K562 (cell line): Measurements from ENCODE around the gene LGALS3BP. TPM values are rescaled to one million over a fixed set of nuclear protein-coding genes. Genes with fewer than 3 reads are reported as not detected.
A peak's percentile ranks its signal among the peaks of the same experiment; 100 is the strongest.

ENCODE experiments used
- CCAR2 ChIP-seq: fragments of 200-400 bp; formaldehyde crosslinking; IDR thresholded peaks from 2 replicates; pipeline ENCODE4 v1.6.1; 2017; ENCODE audit warnings: mild to moderate bottlenecking, low read depth, low read length
- CTBP1 ChIP-seq: fragments of 450-650 bp; IDR thresholded peaks from 2 replicates; pipeline ENCODE4 v1.6.1; 2016; ENCODE audit warnings: borderline replicate concordance
- EGR1 ChIP-seq: fragments of 450-650 bp; conservative IDR thresholded peaks from 2 replicates; pipeline ENCODE4 v1.6.1; 2017; ENCODE audit warnings: mild to moderate bottlenecking
- ELF2 ChIP-seq: fragments of 250-450 bp; sonication (Bioruptor Pico); IDR thresholded peaks from 2 replicates; pipeline ENCODE4 v1.5.0; 2021; ENCODE audit warnings: mild to moderate bottlenecking
- HMGN3 ChIP-seq: IDR thresholded peaks from 2 replicates; pipeline ENCODE4 v1.6.1; 2011; ENCODE audit warnings: borderline replicate concordance, low read depth, mild to moderate bottlenecking, mixed read lengths, low read length; ENCODE audit not compliant: insufficient read length; ENCODE audit errors: extremely low read depth
- MCM7 ChIP-seq, 2 experiments: fragments of 450-650 bp; IDR thresholded peaks; 2 replicates each; pipeline ENCODE4 v1.6.1; 2016 to 2018
- MEF2A ChIP-seq: IDR thresholded peaks from 2 replicates; pipeline ENCODE4 v1.6.1; 2011; ENCODE audit warnings: low read depth, mild to moderate bottlenecking, low read length, moderate library complexity; ENCODE audit not compliant: control insufficient read depth
- PRMT5 ChIP-seq: sonication (generic); formaldehyde crosslinking; IDR thresholded peaks from 2 replicates; pipeline ENCODE4 v1.5.0; 2020; ENCODE audit warnings: missing genetic modification reagents
- SIRT6 ChIP-seq: IDR thresholded peaks from one replicate; pipeline ENCODE4 v1.6.1; 2012; ENCODE audit warnings: low read depth, mild to moderate bottlenecking, control low read depth, inconsistent platforms, low read length, moderate library complexity
- SMARCE1 ChIP-seq: fragments of 450-650 bp; IDR thresholded peaks from 2 replicates; pipeline ENCODE4 v1.7.1; 2016; ENCODE audit warnings: mild to moderate bottlenecking
- TRIM24 ChIP-seq, 2 experiments: fragments of 450-650 bp; IDR thresholded peaks; 2 replicates each; pipeline ENCODE4 v1.6.1; 2016
- XRCC4 ChIP-seq: IDR thresholded peaks from one replicate; pipeline ENCODE4 v1.6.1; 2011; ENCODE audit not compliant: insufficient read depth, insufficient read length; ENCODE audit errors: extremely low read depth
- ZBTB1 ChIP-seq: sonication (generic); formaldehyde crosslinking; IDR thresholded peaks from 2 replicates; pipeline ENCODE4 v1.8.1; 2023; ENCODE audit warnings: missing genetic modification reagents, low read depth, mild to moderate bottlenecking, borderline replicate concordance
- ZNF57 ChIP-seq: fragments of 450-650 bp; formaldehyde crosslinking; IDR thresholded peaks from 2 replicates; pipeline ENCODE4 v1.4.0; 2020; ENCODE audit warnings: mild to moderate bottlenecking, moderate library complexity
- ZNF76 ChIP-seq: fragments of 250-450 bp; sonication (Bioruptor Pico); IDR thresholded peaks from 2 replicates; pipeline ENCODE4 v1.4.0; 2020; ENCODE audit warnings: mild to moderate bottlenecking, moderate library complexity, borderline replicate concordance
- ZNF77 ChIP-seq: fragments of 250-450 bp; sonication (Bioruptor Pico); IDR thresholded peaks from 2 replicates; pipeline ENCODE4 v1.5.0; 2020
- polyA plus RNA-seq, 8 experiments: library from polyadenylated mRNA; depleted of rRNA in 4 of 8; stranded (reverse) in 5 of 8; unstranded in 3 of 8; fragments of >200 nt; fragmentation: Nextera tagmentation in 2 of 8; fragmentation: Illumina TruSeq in 1 of 8; extraction: Ambion mirVana in 2 of 8; extraction: Trizol in 1 of 8; gene quantifications; 2 replicates each; pipeline versions ENCODE4 v1.2.1 to v1.2.3, GENCODE V29; 2011 to 2014; ENCODE audit warnings: inconsistent platforms in 1 of 8, missing spikeins in 1 of 8
- total RNA-seq, 7 experiments: library from RNA; depleted of rRNA in 6 of 7; stranded (reverse); fragments of >200 nt in 6 of 7; fragmentation: Illumina TruSeq in 2 of 7; extraction: Trizol in 2 of 7; gene quantifications; 2 replicates each; pipeline versions ENCODE4 v1.2.1 to v1.2.3, GENCODE V29; 2011 to 2021; ENCODE audit warnings: low replicate concordance in 1 of 7
- TF ChIP-seq, protein P1 (sequence below): fragments of 250-450 bp; sonication (Bioruptor Pico); IDR thresholded peaks from 2 replicates; pipeline ENCODE4 v1.5.0; 2021
- TF ChIP-seq, protein P2 (sequence below), 2 experiments: fragments of 150-350 bp in 1 of 2; IDR thresholded peaks; 2 replicates each; pipeline ENCODE4 v1.6.1; 2012 to 2016; ENCODE audit warnings: low read depth in 2 of 2, low read length in 2 of 2, mild to moderate bottlenecking in 1 of 2, moderate library complexity in 1 of 2
- TF ChIP-seq, protein P3 (sequence below): fragments of 450-650 bp; conservative IDR thresholded peaks from 2 replicates; pipeline ENCODE4 v1.6.1; 2016; ENCODE audit warnings: missing genetic modification characterization, low read depth, mild to moderate bottlenecking, control low read depth, missing compliant biosample characterization
- TF ChIP-seq, protein P4 (sequence below): sonication (generic); formaldehyde crosslinking; IDR thresholded peaks from 2 replicates; pipeline ENCODE4 v1.8.0; 2023; ENCODE audit warnings: mild to moderate bottlenecking, missing genetic modification reagents
- TF ChIP-seq, protein P5 (sequence below): fragments of 450-650 bp; IDR thresholded peaks from 2 replicates; pipeline ENCODE4 v1.6.1; 2014; ENCODE audit warnings: low read depth, mild to moderate bottlenecking, moderate library complexity, borderline replicate concordance

LGALS3BP gene
- total and polyA plus RNA-seq, 9 of the 15 experiments (the other 6 are each of a cell fraction or from before 2014, with no cell fraction given): 0.39 to 5.3 (median 3.2) TPM

DNA sequence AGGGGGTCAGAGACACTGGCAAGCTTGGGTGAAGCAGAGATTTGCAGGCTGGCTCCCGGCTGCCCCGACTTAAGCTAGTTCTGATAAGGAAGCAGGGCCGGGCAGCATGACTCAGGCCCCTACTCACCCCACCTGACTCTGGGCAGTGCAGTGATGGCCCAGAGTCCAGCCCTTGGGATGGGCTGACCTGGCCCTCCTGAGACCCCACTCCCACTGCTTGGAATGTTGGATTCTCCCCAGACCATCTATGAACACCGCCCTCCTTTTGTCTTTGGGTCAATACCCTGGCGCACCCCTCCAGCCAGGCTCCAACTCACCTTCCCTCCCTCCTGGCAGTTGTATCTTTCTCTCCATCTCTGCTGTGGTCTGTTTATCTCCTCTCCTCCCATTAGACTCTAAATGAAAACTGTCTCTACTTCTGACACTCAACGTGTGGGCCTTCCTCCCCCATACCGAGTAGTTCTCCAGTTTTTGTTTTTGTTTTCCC is 21.0 kb downstream of the LGALS3BP start (continued):
- no peak for TF ChIP-seq MEF2A
- TF ChIP-seq SMARCE1: peak; percentile 71; the same call in 1 of the 2 replicates
- TF ChIP-seq ZNF57 (CRISPR knock-in tag): no peak
- no peak for TF ChIP-seq SIRT6
- TF ChIP-seq, protein P1, sequence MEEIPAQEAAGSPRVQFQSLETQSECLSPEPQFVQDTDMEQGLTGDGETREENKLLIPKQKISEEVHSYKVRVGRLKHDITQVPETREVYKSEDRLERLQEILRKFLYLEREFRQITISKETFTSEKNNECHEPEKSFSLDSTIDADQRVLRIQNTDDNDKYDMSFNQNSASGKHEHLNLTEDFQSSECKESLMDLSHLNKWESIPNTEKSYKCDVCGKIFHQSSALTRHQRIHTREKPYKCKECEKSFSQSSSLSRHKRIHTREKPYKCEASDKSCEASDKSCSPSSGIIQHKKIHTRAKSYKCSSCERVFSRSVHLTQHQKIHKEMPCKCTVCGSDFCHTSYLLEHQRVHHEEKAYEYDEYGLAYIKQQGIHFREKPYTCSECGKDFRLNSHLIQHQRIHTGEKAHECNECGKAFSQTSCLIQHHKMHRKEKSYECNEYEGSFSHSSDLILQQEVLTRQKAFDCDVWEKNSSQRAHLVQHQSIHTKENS (CRISPR knock-in tag): no peak
- peak; percentile 74; the same call in 1 of the 2 replicates for TF ChIP-seq CTBP1
- no peak for TF ChIP-seq TRIM24 (IDR thresholded peaks at IDR 0.05)
- TF ChIP-seq, protein P2, sequence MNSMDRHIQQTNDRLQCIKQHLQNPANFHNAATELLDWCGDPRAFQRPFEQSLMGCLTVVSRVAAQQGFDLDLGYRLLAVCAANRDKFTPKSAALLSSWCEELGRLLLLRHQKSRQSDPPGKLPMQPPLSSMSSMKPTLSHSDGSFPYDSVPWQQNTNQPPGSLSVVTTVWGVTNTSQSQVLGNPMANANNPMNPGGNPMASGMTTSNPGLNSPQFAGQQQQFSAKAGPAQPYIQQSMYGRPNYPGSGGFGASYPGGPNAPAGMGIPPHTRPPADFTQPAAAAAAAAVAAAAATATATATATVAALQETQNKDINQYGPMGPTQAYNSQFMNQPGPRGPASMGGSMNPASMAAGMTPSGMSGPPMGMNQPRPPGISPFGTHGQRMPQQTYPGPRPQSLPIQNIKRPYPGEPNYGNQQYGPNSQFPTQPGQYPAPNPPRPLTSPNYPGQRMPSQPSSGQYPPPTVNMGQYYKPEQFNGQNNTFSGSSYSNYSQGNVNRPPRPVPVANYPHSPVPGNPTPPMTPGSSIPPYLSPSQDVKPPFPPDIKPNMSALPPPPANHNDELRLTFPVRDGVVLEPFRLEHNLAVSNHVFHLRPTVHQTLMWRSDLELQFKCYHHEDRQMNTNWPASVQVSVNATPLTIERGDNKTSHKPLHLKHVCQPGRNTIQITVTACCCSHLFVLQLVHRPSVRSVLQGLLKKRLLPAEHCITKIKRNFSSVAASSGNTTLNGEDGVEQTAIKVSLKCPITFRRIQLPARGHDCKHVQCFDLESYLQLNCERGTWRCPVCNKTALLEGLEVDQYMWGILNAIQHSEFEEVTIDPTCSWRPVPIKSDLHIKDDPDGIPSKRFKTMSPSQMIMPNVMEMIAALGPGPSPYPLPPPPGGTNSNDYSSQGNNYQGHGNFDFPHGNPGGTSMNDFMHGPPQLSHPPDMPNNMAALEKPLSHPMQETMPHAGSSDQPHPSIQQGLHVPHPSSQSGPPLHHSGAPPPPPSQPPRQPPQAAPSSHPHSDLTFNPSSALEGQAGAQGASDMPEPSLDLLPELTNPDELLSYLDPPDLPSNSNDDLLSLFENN (IDR thresholded peaks at IDR 0.05; ENCODE audit: low read depth in 2 of 2, low read length in 2 of 2): no peak
- TF ChIP-seq ZNF77: no peak
- TF ChIP-seq, protein P3, sequence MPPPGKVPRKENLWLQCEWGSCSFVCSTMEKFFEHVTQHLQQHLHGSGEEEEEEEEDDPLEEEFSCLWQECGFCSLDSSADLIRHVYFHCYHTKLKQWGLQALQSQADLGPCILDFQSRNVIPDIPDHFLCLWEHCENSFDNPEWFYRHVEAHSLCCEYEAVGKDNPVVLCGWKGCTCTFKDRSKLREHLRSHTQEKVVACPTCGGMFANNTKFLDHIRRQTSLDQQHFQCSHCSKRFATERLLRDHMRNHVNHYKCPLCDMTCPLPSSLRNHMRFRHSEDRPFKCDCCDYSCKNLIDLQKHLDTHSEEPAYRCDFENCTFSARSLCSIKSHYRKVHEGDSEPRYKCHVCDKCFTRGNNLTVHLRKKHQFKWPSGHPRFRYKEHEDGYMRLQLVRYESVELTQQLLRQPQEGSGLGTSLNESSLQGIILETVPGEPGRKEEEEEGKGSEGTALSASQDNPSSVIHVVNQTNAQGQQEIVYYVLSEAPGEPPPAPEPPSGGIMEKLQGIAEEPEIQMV (tag): no peak
- no peak for TF ChIP-seq CCAR2
- TF ChIP-seq PRMT5: no peak
- TF ChIP-seq XRCC4: no peak
- TF ChIP-seq MCM7 (IDR thresholded peaks at IDR 0.05): no peak
- TF ChIP-seq ELF2 (CRISPR knock-in tag): no peak
- TF ChIP-seq ZNF76: no peak
- TF ChIP-seq EGR1: no peak
- TF ChIP-seq, protein P4, sequence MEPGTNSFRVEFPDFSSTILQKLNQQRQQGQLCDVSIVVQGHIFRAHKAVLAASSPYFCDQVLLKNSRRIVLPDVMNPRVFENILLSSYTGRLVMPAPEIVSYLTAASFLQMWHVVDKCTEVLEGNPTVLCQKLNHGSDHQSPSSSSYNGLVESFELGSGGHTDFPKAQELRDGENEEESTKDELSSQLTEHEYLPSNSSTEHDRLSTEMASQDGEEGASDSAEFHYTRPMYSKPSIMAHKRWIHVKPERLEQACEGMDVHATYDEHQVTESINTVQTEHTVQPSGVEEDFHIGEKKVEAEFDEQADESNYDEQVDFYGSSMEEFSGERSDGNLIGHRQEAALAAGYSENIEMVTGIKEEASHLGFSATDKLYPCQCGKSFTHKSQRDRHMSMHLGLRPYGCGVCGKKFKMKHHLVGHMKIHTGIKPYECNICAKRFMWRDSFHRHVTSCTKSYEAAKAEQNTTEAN (CRISPR knock-in tag): no peak
- TF ChIP-seq, protein P5, sequence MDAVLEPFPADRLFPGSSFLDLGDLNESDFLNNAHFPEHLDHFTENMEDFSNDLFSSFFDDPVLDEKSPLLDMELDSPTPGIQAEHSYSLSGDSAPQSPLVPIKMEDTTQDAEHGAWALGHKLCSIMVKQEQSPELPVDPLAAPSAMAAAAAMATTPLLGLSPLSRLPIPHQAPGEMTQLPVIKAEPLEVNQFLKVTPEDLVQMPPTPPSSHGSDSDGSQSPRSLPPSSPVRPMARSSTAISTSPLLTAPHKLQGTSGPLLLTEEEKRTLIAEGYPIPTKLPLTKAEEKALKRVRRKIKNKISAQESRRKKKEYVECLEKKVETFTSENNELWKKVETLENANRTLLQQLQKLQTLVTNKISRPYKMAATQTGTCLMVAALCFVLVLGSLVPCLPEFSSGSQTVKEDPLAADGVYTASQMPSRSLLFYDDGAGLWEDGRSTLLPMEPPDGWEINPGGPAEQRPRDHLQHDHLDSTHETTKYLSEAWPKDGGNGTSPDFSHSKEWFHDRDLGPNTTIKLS: no peak
- TF ChIP-seq ZBTB1 (CRISPR knock-in tag): no peak
- no peak for TF ChIP-seq HMGN3
